HAP-1 (cell line): ENCODE data around the gene EFNB3.

Source experiments
- DNase-seq, 2 experiments: peaks; one replicate each; pipeline ENCODE4 v3.0.0-alpha.2; 2016 to 2020; ENCODE audit warnings: low spot score in 2 of 2
- H3K27me3 ChIP-seq: fragments of 250-450 bp; sonication (Bioruptor Pico); 2 replicates; pipeline ENCODE4 v1.5.1; 2020; ENCODE audit warnings: low read depth, mild to moderate bottlenecking, moderate library complexity
- H3K36me3 ChIP-seq: fragments of 250-450 bp; sonication (Bioruptor Pico); replicated peaks from 2 replicates; pipeline ENCODE4 v1.5.1; 2020; ENCODE audit warnings: mild to moderate bottlenecking
- H3K4me1 ChIP-seq: fragments of 250-450 bp; sonication (Bioruptor Pico); 2 replicates; pipeline ENCODE4 v1.5.1; 2020; ENCODE audit warnings: mild to moderate bottlenecking
- H3K4me3 ChIP-seq: fragments of 250-450 bp; sonication (Bioruptor Pico); 2 replicates; pipeline ENCODE4 v1.5.1; 2020; ENCODE audit warnings: mild to moderate bottlenecking, moderate library complexity
- H3K9me3 ChIP-seq: fragments of 250-450 bp; sonication (Bioruptor Pico); 2 replicates; pipeline ENCODE4 v1.5.1; 2020; ENCODE audit warnings: mild to moderate bottlenecking, moderate library complexity
- in situ Hi-C: fragments of 300-500 bp; cut with MboI; formaldehyde crosslinking; loops from 3 replicates; pipeline ENCODE4 v1.14.3; 2020; ENCODE audit warnings: low sequenced_read_pairs, inconsistent platforms, mixed read lengths

EFNB3 gene

GRCh38 chr17:7748076-7748775 is 43.2 kb downstream of the EFNB3 start:
- Histone ChIP-seq H3K4me3 (no peak overlapping the region), H3K9me3 (no peaks in the 10 kb centered on the region; the same call in 1 of the 2 replicates), H3K27me3 (no peaks in the 10 kb centered on the region), H3K36me3 (no peaks in the 10 kb centered on the region), H3K4me1 (peaks cover 12% of the 10 kb centered on the region)
- DNase-seq: no peak
- in situ Hi-C loops: loop anchor here (10.0 kb wide), 1 partner anchor 297 kb away; no protein-coding TSS in a partner anchor

GRCh38 chr17:7750321-7750821 is 45.4 kb downstream of the EFNB3 start:
- Histone ChIP-seq H3K27me3 (no peaks in the 10 kb centered on the region), H3K36me3 (no peaks in the 10 kb centered on the region), H3K4me3 (no peak overlapping the region), H3K9me3 (no peaks in the 10 kb centered on the region; the same call in 1 of the 2 replicates), H3K4me1 (peaks cover 9% of the 10 kb centered on the region)
- in situ Hi-C loops: no loop called here
- DNase-seq: no peak

- in situ Hi-C loops: no loop called here
Observed at GRCh38 chr17:7754656-7755055, 49.7 kb downstream of the EFNB3 start.

GRCh38 chr17:7755095-7755890 is 50.3 kb downstream of the EFNB3 start:
- no peak overlapping the region for H3K4me3 ChIP-seq
- no peaks in the 10 kb centered on the region; the same call in 1 of the 2 replicates for H3K9me3 ChIP-seq
- H3K4me1 ChIP-seq: no peaks in the 10 kb centered on the region
- no peaks in the 10 kb centered on the region for H3K36me3 ChIP-seq
- no peak for DNase-seq
- no peaks in the 10 kb centered on the region for H3K27me3 ChIP-seq
- in situ Hi-C loops: no loop called here

More at GRCh38 chr17:7754656-7755055, 49.7 kb downstream of the EFNB3 start:
- H3K27me3 ChIP-seq: no peaks in the 10 kb centered on the region
- no peaks in the 10 kb centered on the region for H3K4me1 ChIP-seq
- DNase-seq: no peak
- no peaks in the 10 kb centered on the region; the same call in 1 of the 2 replicates for H3K9me3 ChIP-seq
- no peak overlapping the region for H3K4me3 ChIP-seq
- H3K36me3 ChIP-seq: no peaks in the 10 kb centered on the region

- no peak overlapping the region for H3K4me3 ChIP-seq
- DNase-seq: no peak
- no peaks in the 10 kb centered on the region for H3K9me3 ChIP-seq
- in situ Hi-C loops: no loop called here
- no peaks in the 10 kb centered on the region for H3K36me3 ChIP-seq
- H3K4me1 ChIP-seq: no peaks in the 10 kb centered on the region
- H3K27me3 ChIP-seq: no peaks in the 10 kb centered on the region
Observed at GRCh38 chr17:7756968-7757367, 52.0 kb downstream of the EFNB3 start.
